ENCODE data around the gene TNFRSF8.

Gene TNFRSF8

DNA sequence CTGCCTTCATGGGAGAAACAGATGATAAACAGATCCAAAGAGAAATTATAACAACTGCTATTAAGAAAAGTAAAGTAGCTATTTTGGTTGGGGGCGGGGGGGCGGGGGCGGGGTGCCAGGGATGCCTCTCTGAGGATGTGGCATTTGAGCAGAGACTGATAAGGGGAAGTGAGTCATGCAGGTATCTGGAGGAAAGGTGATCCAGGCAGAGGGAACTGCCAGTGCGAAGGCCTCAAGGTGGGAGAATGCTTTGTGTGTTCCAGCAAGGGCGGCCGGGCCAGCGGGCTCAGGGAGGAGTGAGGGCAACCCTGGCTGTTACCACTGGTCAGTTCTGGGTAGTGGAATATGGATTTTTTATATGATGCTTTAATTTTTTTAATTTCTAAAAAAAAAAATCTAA lies 96.7 kb downstream of the TNFRSF8 start:
- DNase-seq (ENCODE audit: low read depth) = no peak

DNA sequence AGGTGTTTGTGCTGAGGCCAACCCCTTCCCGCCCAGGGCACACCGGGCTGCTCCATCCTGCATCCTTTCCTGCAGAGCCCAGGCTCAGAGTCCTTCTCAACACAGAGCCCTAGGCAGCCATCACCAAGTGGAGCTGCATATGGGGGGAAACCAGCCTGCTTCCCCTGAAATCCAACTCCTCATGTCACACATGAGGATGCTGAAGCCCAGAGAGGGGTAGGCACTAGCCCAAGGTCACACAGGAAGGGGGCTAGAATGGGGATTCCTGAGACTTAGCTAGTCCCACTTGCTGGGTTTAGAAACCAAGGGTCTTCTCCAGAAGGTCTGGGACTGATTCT lies 98.2 kb downstream of the TNFRSF8 start:
- DNase-seq (ENCODE audit: low read depth) = no peak

DNA sequence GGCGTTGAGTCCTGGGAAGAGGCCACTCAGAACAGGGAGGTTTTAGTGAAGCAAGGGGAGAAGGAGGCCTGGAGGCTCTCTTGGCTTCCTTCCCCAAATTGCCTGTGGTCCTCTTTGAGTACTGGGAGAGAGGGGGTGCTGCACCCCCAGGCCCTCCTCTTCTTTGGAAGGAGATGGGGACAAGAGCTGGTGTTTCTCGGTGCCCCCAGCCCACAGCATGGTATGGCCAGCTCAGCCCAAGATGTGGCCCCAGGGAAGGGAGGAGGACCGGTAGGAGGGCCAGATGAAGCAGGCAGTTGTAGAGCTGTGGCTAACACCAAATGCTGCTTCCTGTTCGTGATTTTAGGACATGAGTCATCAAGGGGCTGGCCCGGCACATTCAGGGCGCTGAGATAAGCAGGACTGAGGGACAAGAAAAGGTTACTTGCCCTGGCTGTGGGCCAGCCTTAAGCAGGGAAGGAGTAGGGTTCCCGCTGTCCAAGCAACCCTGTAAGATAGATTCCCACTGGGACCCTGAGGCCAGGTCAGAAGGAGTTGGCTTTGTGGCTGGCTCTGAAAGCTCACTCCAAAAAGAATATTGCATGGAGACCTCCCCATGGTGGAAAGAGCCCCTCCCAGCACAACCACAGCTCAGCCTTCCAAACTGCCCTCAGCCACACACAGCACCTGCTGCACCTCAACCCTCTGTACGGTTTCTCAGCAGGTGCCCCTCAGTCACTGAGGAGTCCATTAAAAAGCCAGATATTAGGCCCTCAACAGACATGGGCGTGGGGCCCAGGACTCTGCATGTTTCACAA lies 98.8 kb downstream of the TNFRSF8 start:
- peak; percentile 92 for DNase-seq (ENCODE audit: low read depth)

DNA sequence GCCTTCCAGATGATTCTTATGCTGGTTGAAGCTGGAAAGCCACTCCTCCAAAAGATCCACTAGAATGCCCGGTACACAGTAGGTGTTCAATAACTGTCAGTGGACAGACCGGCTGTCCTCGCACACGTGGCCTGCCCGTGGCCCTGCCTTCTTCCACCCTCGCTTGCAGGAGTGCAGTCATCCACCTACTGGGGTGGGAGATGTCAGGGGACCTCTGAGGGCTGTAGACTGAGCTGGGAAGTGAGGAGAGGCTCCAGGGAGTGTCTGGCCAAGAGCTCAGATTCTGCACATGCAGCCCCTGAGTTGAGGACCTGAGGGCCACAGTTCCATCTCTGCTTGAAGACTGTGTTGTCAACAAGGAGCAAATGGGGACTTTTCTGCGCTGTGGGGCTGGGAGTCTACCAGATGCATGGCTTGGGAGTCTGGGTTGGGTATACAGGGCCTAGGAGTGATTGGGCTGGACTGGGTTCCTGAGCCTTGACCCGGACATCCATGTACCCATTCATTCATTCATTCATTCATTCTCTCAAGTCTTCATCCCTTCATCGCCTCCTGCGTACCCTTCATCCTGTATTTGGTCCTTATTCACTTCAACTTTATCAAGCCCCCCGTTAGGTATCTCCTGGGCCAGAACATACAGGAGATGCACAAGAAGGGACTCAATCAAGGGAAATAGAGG lies 99.5 kb downstream of the TNFRSF8 start:
- no peak for DNase-seq (ENCODE audit: low read depth)

DNA sequence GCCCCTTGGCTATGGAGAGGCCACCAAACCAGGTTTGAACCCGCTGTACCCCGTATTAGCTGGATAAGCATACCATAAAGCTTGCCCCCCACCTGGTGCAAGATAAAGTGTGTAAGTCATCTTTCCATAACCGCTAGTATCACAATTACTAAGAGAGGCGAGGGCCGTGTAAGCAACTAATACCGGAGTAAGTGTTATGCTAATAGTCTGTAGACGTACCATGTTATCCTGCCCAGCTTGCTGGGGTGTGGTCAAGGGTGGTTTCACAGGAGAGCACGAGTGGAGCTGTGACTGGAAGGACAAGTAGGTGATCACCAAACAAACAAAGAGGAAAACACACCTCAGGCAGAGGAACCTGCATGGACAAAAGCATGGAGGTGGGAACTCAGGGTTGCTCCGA lies 100.1 kb downstream of the TNFRSF8 start:
- DNase-seq (ENCODE audit: low read depth) = no peak

DNA sequence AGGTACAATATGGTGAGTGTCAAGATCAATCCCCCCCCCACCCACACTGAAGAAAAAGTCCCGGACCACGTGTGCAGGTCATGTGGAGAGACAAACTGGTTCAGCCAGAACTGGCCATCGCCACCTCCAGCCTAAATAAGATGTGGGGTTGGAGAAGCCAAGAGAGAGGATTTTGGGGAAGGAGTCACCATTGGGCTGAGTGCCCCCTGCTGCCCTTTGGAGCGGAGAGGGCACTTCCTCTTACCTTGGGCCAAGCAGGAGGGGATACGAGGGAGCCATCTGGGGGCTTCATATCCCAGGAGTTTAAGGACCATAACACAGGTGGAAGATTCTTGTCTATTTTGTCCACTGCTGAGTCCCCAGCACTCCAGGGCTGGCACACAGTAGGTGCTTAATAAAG lies 101.1 kb downstream of the TNFRSF8 start:
- DNase-seq (ENCODE audit: low read depth) = no peak

DNA sequence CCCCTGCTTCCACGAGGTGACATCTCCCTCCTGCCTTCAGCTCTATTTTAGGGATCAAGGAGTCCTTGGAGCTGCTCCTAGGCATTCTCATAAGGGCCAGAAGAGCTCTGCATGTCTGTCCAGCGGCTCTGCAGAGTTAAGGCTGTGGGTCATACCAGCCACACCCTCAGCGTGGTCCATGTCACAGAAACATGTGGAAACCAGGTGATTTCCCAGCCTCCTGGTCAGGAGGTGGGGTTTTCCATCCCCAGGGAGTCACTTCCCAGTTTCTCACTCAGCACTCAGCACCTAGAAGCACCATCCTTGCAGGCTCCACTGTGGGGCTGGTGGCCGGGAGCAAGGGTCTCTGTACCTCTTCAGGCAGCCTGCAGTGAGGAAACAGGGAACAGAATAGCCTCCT lies 102.2 kb downstream of the TNFRSF8 start:
- peak; percentile 9 for DNase-seq (ENCODE audit: low read depth)

DNA sequence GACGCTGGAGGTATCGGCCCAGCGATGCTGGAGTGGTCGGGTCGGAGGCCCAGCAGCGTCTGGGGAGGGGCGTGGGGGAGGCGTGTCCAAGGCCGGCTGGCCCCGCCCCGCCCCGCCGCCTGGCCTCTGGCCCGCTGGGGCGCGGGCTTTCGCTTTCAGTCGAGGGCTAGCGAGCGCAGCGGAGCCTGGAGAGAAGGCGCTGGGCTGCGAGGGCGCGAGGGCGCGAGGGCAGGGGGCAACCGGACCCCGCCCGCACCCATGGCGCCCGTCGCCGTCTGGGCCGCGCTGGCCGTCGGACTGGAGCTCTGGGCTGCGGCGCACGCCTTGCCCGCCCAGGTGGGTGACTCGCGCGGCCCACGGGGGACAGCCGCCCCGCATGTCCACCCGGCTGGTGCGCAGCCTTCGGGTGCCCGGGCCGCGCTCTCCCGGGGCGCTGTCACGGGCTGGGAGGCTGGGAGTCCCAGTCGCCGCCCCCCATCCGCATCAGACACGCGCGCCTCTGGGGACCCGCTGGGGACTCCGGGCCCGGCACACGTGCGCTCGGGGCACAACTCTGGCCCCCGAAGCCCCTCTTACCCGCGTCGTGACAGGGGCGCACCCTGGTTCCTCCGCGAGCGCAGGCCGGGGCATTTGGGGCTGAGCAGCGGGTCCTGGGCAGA lies 103.9 kb downstream of the TNFRSF8 start, which contains the start of gene TNFRSF1B:
Gene TNFRSF1B, plus strand, starts transcription at position 158 of the 659 bp plus-strand sequence. Its CDS starts 101 bp downstream, at position 259.
- DNase-seq (ENCODE audit: low read depth) = peak; percentile 57

DNA sequence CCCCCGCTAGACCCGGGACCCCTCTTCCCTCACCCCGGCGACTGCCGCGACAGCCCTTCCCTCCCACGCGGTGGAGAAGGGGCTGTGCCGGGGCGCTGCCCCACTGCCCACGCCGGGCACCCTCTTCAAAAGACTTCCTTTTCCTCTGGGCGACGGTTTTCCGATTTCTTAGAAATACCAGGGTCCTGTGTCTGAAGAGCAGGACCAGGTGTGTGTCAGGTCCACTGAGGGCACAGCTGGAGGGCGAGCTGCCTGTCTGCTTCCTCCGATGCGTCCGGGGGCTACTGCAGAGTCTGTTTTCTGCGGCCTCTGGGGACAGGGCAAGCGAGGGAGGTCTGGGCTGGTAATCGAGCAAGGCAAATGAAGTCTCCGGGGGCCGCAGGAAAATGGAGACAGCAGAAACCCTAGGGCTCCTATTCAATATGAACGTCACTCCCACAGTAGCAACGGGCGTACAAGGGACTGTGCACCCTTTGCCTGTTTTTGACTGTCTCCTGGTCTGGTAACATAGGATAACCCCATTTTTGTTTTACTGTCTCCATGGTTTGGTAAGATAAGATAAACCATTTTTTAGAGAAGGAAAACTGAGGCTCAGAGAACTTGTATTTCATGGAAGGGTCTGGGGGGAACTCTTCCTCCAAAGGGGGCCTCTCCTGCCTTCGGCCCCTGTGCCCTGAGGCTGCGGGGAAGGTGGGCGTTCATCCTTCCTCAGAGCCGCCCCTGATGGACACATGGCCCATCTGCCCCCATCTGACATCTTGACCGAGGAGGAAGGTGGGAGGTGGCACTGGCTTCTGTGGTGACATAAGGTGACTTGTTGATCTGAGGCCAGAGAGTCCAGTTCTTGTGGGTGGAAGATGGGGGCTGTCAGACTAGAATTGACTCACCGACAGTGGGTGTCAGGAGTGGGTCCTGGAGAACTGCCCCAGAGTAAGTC lies 104.7 kb downstream of the TNFRSF8 start:
- no peak for DNase-seq (ENCODE audit: low read depth)

DNA sequence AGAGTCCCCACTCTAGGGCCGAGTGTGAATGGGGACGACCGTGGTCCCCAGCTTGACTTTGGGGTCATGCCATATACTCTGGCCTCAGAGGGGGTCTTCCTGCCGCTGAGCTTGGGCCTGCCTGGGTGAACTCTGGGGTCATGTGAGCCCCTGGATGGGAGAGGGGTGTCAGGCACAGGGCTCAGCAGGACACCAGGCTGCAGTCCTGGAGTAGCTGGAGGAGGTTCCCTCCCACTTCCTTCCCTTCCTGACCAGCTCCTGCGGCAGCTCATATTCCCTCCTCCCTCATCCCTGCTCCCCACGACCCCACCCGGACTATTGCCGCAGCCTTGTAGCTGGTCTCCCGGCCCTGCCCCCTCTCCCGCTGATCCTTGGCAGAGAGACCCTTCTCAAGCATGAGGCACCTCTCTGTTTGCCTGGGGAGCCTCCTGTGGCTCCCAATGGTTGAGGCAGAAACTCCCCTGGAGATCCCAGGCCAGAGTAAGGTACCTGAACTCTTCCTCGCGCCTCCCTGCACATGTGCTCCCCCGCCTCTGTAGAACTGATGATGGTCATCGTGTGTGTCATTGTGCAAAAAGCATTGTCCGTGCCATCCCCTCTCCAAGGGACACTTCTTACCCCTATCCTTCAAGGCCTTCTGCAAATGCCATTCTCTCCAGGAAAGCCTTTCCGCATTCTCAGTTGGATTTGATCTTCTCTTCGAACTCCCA lies 105.5 kb downstream of the TNFRSF8 start:
- DNase-seq (ENCODE audit: low read depth) = no peak

DNA sequence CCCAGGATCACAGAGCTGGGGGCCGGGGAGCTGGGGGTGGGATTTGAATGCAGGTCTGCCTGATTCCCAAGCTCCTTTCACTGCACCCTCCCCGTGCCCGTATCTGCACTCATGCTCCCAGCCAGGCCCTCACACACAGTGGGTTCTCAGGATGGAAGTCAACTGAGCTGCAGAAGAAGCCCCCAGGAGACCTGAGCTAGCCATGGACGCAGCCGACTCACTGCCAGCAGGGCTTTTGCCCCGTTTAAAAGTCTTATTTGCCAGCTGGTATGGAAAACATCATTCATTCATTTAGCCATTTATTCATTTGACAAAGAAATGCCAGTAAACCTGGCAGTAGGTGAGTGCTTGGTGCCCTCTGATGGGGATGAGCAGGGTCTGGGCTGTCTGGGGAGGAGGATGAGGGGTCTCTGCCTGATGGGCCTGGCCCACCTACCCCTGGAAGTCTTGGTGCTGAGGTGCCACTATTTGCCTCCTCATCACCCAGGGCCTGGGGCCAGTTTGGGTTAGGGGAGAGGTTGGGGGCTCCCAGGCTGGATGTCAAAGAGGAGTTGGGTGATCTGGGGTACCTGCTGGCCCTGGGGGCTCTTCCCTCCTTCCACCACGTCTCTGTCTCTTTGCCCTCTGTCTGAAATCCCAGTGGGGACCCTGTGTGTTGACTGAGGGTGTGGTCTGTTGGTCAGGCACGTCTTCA lies 106.5 kb downstream of the TNFRSF8 start:
- no peak for DNase-seq (ENCODE audit: low read depth)

DNA sequence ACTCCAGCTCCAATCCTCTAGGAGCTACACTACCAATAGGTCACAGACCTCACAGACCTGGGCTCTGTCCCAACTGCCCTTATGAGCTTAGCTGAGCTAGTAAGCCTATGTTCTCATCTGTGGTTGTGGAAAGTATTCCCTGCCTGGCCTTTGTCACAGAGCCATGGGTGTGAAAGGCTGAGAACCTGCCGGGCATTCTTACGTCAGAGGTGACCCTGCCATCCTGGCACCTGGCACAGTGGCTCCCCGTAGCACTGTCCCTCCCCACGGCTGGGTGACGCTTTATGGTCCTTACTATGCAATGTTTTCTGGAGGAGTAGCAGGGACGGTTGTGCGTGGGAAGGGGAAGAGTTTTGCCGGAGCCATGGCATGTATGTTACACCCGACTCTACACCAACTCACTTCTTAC lies 107.2 kb downstream of the TNFRSF8 start:
- no peak for DNase-seq (ENCODE audit: low read depth)

DNA sequence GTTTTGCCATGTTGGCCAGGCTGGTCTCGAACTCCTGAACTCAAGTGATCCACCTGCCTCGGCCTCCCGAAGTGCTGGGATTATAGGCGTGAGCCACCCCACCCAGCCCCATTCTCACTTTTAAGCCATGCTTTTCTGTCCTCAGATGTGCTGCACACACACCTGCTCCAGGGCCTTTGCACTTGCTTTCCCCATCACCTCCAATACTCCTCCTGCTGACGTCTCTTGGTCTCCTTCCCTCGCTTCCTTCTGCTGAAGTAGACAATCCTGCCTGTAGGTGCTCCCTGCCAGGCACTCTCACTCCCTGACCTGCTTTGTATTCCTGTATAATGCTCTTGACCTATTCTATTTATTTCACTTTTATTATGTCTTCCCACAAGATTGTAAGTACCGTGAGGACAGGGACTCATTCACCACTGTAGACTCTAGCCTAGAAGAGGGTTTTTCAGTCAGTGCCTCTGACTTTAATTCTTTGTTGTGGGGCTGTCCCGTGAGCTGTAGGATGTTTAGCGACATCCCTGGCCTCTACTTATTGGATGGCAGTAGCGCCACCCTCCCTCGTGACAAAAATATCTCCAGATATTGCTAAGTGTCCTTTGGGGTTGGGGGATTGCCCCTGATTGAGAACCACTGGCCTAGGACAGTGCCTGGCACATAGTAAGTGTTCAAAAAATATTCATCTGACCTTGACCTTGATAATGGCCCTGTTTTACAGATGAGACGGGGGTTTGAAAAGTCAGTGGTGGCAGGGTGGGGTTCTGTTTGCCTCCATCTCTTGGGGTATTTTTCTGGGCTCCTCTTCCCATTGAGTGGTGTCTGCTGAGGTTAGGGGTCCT lies 108.3 kb downstream of the TNFRSF8 start:
- DNase-seq (ENCODE audit: low read depth) = no peak

DNA sequence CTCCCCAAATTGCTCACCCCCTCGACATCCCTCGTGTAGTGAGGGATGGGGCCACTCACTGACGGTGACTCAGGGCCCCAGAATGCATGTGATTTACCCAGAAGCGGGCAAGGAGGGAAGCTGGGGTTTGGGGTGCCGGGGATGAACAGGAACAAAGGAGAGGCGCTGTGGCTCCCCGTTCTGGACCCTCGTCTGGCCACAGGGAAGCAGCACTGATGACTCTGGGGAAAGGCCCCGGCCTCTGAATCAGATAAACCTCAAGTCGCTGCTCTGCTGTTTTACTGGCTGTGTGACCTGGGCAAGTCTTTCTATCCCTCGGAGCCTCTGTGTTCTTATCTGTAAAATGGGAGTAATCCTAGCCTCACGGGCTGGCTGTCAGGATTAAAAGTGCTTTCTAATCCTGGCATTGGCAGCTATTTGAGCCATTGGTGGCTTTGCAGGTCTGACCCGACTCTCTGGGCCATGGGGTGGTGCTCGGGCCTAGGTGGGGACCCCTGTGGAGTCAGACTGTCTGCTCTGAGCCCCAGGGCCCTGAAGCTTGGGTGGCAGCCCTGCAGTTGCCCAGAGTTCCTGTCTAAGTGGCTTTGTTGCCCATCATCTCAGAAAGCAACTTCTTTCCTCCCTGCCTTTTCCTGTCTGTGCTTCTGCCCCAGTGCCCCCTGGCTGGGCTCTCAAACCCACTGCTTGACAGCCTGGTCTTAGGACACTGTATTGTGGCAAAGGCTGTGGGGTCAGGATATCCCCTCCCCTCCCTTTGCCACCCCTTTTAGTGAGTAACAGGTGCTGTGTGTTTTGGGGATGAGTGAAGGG lies 109.1 kb downstream of the TNFRSF8 start:
- DNase-seq (ENCODE audit: low read depth) = peak; percentile 32

DNA sequence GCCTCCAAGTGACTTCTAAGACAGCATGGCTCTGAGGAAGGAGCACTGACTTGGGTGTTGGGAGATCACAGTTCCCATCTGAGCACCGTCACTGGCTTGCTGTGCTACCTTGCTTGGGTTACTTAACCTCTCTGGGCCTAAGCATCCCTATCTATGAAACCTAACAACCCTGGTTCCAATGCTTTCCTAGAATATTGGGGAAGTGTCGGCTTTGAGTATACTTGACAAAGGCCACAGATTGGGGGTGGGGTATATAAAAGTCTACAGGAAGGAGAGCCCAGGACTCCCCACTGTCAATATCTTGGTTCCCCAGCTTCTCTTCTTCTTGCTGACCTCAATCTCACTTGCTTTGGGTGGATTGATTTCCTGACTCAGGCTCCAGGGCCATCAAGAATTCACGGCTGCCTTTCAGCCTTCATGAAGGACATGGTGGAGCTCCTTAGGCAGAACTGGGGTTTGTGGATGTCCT lies 110.0 kb downstream of the TNFRSF8 start:
- DNase-seq (ENCODE audit: low read depth) = no peak

DNA sequence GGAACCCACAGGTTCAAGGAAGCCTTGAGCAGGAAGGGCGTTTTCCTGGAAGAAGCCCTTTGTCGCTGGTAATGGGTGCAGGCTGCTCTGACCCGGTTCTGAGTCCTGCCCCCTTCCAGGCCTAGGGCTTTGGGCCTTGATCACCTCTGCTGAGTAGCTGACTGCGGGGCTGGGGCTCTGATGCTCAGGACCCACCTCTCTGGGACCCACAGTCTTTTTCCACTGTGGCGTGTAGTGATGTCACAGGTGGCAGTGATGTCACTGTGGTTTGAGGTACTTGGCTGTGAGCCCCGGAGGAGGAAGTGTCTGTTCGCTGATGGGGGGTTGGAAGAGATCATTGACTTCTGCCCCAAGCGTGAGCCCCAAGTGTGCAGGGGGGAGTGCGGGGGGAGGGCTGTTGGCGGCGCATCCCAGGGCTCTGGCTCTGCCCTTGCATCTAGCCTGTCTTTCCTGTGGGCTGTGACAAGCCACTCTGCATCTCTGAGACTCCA lies 110.6 kb downstream of the TNFRSF8 start:
- no peak for DNase-seq (ENCODE audit: low read depth)

DNA sequence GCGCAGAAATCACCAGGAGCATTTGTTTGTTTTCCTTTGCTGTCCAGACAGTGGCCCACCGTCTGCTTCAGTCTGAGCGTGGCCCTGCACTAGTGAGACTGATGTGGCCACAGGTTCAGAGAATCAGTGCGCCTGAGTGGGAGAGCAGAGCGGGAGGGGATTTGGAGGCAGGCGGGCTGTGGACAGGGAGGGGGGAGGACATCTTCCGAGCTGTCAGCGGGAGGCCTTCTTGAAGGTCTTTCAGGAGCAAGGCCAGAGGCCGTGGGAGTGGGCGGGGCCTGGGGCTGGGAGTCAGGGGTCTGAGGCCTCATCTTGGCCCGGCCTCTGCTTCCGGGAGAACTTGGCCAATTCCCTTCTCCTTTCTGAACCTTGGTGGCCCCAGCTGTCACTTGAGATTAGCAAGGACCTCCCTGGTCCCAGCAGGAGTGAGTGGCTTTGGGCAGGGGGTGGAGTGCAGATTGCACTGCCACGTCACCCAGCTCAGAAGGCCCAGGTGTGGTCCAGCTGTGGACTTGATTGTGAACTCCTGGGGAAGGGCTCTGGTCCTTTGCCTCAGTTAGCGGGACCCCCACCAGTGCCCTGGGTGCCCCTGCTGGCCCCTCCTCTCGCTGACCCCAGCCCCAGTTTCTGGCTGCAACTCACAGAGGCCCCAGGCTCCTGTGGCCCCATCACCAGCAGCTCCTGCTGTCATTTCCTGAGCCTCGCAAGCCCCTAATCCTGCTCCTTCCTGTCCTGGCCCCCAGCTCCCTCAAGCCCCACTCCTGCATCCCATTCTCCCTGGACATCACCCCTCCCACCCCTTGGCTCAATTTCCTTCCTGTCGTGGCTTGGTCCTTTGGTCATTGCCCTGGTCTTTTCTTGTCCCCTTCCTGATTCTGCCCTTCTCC lies 112.1 kb downstream of the TNFRSF8 start:
- DNase-seq (ENCODE audit: low read depth) = no peak
